GM21528 (cell line): ENCODE data around the gene SNRNP48.

Experiments used
- ATAC-seq: cut with Tn5 transposase; IDR thresholded peaks from one replicate; pipeline ENCODE4 v1.9.1; 2021; ENCODE audit warnings: mild to moderate bottlenecking, moderate library complexity; ENCODE audit not compliant: unreplicated experiment, low FRiP score

Gene SNRNP48

DNA sequence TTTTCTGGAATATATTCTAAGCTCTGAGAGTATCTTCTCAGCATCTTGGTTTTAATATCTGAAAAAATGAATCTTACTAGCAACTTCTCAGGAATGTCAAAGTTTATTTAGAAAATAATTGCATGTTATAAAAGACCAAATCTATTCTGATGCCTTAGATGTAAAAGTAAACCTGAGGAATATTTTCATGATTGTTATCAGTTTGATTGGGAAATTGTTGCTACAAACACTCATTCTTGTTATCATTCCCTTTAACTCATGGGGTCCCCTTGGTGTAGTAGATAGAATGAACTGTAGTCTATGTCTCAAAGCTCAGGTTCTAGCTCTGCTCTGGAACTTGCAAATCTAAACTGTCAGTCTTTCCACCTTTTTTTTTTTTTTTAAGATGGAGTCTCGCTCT lies 50.0 kb downstream of the SNRNP48 start:
- ATAC-seq = no peak

DNA sequence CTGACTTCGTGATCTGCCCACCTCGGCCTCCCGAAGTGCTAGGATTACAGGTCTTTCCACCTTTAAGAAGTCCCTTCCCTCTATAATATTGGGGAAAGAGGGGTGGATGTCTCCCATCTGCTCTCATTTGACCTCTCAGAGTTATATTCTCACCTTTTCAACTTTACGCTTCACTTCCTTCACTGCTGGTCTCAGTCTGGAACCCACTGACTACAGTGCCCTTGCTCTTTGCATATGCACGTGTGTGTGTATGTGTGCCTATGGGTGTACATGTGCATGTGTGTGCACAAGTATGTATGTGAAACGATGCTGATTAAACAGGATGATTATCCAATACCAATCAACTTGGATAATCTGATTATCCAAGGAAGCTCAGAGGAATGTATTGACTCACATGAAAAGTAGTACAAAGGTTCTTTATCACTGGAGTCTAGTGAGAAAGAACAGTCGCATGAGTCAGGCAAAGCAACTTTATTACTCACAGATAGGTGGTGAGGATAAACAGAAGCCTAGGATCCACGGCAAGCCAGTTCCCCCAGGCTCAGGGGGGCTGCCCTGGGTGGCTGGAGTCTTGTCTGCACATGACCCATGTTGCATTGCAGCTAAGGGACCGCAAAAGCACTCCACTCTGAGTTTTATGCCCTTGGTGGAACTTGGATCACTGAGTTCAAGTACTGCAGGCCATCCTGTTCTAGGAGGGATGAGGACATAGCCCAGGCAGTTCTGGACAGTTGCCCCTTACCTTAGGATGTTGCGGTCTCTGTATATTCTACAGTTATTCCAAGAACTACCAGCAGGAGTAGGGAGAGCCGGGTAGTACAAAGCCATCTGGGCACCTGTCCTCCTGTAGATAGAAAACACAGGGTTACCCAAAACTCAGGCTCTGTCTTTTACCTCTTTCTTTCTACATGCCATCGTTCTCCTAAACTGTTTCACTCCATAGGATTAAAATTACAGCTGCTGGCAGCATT lies 50.9 kb downstream of the SNRNP48 start:
- ATAC-seq = no peak

DNA sequence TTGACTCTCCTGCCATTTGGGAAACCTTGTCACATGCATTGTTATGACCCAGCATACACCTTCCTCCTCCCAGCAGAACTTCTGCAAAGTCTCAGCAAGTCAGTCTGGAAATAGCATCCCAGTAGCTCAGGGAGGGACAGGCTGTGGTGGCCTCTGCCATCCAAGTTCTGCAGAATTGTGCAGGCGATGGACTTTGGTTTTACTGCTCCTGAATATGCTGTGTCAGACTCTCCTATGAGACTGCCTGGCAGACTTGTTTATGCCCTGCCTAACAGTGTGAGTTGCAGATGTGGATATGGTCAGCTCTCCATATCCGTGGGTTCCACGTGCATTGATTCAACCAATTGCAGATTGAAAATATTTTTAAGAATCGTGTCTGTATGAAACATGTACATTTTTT lies 52.8 kb downstream of the SNRNP48 start:
- ATAC-seq = no peak

DNA sequence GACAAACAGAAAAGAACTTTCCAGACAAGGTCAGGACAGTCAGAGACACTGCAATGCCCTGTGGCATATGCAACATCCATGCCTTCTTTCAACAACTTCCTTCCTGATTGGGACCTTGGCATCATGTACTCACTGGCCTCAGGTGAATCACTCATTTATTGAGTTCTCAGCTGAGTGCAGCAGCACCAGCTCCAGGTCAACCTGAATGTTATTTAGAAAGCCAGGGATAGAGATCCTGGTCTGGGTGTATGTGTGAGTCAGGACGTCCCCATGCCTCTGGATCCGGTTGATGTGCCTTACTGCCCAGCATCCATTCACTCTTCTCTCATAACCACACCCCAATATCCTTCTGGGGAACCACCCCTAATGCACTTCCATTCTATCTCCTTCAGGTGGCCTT lies 54.4 kb downstream of the SNRNP48 start:
- ATAC-seq = no peak

DNA sequence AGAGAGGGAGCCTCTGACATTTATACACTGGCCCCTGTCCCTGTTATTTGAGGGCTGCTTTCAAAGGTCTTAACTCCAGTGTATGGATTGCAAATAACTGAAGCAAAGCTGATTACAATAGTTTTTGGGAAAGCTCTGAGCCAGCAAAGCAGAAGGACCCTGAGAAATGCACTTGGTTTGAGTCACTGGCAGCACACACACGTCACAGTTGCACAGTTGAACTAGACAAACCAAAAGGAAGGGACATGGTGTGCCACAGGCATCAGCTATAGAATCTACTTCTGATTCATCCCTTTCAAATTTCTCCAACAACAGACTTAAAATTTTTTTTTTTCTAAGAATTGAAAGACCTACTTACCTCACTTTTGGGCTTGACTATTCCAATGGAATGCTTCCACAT lies 56.4 kb downstream of the SNRNP48 start:
- ATAC-seq = no peak

DNA sequence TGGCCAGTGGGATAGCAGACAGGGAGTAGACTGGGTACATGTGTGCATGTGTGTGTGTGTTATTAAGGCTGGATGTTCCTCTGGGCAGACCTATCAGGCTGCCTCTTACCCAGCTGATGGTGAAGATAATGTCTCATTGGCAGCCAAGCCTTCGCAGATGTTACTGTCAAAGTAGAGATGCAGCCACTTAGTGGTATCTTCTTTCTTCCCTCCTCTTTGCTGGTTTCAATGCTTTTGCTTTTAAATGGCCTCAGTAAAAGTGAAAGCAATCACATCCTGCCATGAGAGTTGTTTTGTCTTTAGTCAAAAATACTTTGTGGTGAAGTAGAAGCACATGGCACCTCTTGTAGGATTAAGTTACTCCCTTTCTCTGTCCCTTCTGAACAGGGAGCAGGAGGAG lies 57.5 kb downstream of the SNRNP48 start:
- ATAC-seq = peak; percentile 74

DNA sequence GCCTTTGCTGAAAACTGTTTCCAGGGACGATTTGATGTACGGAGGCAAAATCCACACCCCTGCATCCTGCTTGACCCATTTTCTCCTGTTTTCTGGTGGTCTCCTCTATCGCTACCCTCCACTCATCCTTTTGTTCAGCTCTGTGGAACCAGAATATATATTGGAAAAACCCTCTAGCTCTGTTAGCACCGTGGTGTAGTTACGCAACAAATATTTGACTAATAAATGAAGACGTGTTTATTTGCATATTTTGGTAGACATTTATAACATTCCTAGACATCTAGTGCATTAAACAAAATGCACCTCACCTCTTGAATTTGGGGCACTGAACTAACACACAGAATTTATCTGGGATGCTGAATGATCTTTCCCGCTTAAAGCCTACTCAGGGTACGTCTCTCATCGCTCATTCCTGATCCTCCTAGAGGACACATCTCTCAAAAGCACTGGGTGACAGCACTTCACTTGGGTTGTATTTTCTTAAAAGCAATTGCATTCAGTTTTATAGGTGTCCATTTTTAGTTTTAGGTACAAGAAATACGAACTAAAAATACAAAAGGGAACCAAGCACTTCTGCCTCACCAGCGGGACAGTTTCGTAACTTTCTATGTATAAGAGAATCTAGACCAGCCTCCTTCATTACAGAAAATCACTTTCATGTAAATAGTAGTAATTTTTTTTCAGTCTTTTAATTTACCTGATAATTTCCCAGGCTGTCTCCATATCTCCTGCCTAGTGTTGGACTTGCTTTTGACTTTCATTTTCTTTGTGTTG lies 59.2 kb downstream of the SNRNP48 start:
- no peak for ATAC-seq

DNA sequence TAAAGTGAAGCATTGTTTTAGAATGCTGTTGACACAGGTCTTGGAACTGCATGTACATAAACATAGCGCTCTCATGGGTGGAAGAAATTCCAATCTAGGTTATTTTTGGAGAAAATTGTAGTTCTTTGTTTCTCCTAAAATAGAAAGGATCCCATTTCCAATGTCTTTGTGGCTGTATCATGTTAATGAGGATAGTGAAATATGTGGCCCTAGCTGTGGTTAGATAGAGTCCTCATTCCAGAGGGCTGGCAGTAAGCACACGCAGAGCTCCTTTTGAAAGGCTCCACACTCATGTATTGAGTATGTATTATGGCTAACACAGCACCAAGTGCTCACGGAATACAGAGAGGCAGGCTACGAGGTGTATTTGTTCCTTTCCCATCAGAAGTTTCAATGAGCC lies 60.9 kb downstream of the SNRNP48 start:
- no peak for ATAC-seq

DNA sequence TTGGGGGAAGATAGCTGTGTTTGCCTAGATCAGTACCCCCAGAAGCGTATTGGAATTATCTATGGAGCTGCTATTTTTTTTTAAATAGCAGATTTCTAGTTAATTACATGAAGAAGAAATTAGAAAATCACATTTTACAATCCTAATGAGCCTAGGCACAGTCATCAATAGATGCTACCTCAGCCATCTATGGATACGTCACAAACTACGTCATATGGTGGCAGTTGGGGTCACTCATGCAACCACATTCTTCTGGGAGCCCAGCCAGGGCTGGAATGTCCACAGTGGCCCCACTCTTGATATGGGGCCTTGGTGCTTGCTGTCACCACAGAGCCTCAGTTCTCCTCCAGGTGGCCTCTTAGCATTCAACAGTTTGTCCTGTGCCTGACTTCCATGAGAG lies 63.0 kb downstream of the SNRNP48 start:
- no peak for ATAC-seq

DNA sequence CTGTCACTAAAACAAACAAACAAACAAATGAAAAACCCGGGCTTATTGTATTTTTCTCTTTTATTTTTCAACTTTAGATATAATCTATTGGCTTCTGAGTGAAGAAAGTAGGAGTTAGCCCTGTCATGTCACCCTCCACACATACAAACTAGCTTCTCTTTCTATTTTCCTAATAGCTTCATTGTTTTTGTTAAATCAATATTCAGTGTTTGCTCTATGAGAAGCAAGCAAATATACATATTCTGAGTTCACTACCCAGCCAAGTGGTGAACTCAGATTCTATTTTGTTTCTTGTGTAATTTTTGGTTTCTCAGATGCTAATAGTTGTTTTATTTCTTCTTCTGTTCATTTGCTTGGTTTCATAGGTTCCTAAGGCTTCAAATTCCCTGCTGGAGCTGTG lies 66.4 kb downstream of the SNRNP48 start:
- no peak for ATAC-seq

DNA sequence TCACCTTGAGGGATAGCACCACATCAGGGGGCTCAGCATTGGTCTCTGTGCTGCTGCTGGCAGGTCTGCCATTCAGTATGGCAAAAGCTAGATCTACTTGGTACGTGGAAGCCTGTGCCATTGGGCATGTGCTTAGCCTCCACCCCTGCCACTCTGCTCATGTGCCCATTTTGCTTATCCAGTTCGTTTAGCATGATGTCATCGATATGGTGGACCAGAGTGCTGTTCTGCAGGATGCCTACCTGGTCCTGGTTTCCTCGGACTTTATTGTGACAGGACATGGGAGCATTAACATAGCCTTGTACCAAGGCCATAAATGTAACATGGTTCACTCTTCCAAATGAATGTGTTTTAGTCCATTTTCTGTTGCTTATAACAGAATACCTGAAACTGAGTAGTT lies 68.5 kb downstream of the SNRNP48 start:
- no peak for ATAC-seq

DNA sequence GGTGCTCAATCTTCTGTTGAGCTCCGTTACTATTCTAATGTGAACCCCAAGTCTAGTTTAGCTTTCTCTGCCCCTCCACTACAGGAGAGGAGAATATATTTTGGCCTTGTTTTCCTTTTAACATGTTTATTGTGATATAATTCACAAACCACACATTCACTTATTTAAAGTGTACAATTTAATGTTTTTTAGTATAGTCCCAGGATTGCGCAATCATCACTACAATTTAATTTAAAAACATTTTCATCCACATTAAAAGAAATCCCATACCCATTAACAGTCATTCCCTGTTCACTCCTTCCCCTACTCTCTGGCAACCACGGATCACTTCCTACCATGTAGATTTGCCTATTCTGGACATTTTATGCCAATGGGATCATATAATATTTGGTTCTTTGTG lies 71.4 kb downstream of the SNRNP48 start:
- no peak for ATAC-seq
